IMR-90 (cell line): ENCODE results near the gene BLOC1S4.

Experiments
- MAFK ChIP-seq: IDR thresholded peaks from 2 replicates; pipeline ENCODE4 v1.6.1; 2012; ENCODE audit warnings: low read depth, low read length, improper control_type of control experiment
- POLR2A ChIP-seq: IDR thresholded peaks from 2 replicates; pipeline ENCODE4 v1.6.1; 2012; ENCODE audit warnings: mild to moderate bottlenecking, low read depth, low read length
- RAD21 ChIP-seq: IDR thresholded peaks from 2 replicates; pipeline ENCODE4 v1.6.1; 2012; ENCODE audit warnings: low read length, improper control_type of control experiment
- RFX5 ChIP-seq: IDR thresholded peaks from 2 replicates; pipeline ENCODE4 v1.8.0; 2012; ENCODE audit warnings: low read depth, mild to moderate bottlenecking, low read length, moderate library complexity
- USF2 ChIP-seq: fragments of 150-350 bp; IDR thresholded peaks from 2 replicates; pipeline ENCODE4 v1.6.1; 2017; ENCODE audit warnings: mild to moderate bottlenecking, antibody characterized with exemption, low read length, low read depth
- TF ChIP-seq, protein P1 (sequence below): conservative IDR thresholded peaks from 2 replicates; pipeline ENCODE4 v1.5.1; 2012; ENCODE audit warnings: mild to moderate bottlenecking, low read depth, low read length, improper control_type of control experiment

- TF ChIP-seq POLR2A, result no peak
- TF ChIP-seq, protein P1, sequence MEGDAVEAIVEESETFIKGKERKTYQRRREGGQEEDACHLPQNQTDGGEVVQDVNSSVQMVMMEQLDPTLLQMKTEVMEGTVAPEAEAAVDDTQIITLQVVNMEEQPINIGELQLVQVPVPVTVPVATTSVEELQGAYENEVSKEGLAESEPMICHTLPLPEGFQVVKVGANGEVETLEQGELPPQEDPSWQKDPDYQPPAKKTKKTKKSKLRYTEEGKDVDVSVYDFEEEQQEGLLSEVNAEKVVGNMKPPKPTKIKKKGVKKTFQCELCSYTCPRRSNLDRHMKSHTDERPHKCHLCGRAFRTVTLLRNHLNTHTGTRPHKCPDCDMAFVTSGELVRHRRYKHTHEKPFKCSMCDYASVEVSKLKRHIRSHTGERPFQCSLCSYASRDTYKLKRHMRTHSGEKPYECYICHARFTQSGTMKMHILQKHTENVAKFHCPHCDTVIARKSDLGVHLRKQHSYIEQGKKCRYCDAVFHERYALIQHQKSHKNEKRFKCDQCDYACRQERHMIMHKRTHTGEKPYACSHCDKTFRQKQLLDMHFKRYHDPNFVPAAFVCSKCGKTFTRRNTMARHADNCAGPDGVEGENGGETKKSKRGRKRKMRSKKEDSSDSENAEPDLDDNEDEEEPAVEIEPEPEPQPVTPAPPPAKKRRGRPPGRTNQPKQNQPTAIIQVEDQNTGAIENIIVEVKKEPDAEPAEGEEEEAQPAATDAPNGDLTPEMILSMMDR, result no peak
- TF ChIP-seq RFX5, result no peak
- TF ChIP-seq RAD21, result no peak
- no peak for TF ChIP-seq MAFK
- no peak for TF ChIP-seq USF2
These were observed 33.6 kb downstream of the BLOC1S4 start for GRCh38 chr4:6749340-6750171.
